WTC11 (cell line): ENCODE data around the gene CDS1. TPM values are rescaled to one million over a fixed set of nuclear protein-coding genes. Genes with fewer than 3 reads are reported as not detected.

ENCODE experiments used
- ATAC-seq: fragments of 200-7000 bp; cut with Tn5 transposase; 2 replicates; pipeline ENCODE4 v1.10.0; 2021; ENCODE audit warnings: mild to moderate bottlenecking, moderate library complexity
- CTCF ChIA-PET: fragments of 300-600 bp; sonication (Branson Sonifier 250); formaldehyde crosslinking; loops from one replicate; lab custom pipeline; 2021; ENCODE audit warnings: antibody characterized with exemption; lab: Charles Lee
- POLR2A ChIA-PET: fragments of 350-600 bp; sonication (Branson Sonifier 250); formaldehyde crosslinking; loops from one replicate; lab custom pipeline; 2021; ENCODE audit warnings: antibody characterized with exemption; lab: Charles Lee
- DNase-seq: peaks from one replicate; pipeline ENCODE4 v3.0.0; 2021; ENCODE audit warnings: low spot score
- H3K27ac Mint-ChIP-seq: 2 replicates; pipeline ENCODE4 v1.8.0; 2021; ENCODE audit warnings: mixed read lengths
- H3K27me3 Mint-ChIP-seq: 2 replicates; pipeline ENCODE4 v1.8.0; 2021; ENCODE audit warnings: low read depth, mild to moderate bottlenecking, moderate library complexity, mixed read lengths
- H3K36me3 Mint-ChIP-seq: 2 replicates; pipeline ENCODE4 v1.8.0; 2021; ENCODE audit warnings: mixed read lengths
- H3K4me1 Mint-ChIP-seq: 2 replicates; pipeline ENCODE4 v1.8.0; 2022; ENCODE audit warnings: mixed read lengths
- H3K4me3 Mint-ChIP-seq: 2 replicates; pipeline ENCODE4 v1.8.0; 2021; ENCODE audit warnings: mild to moderate bottlenecking, moderate library complexity, mixed read lengths
- H3K9me3 Mint-ChIP-seq: 2 replicates; pipeline ENCODE4 v1.8.0; 2021; ENCODE audit warnings: mixed read lengths
- AFF4 ChIP-seq: sonication (generic); formaldehyde crosslinking; IDR thresholded peaks from 2 replicates; pipeline ENCODE4 v1.8.1; 2023; ENCODE audit warnings: mild to moderate bottlenecking, missing genetic modification reagents, borderline replicate concordance
- ATF1 ChIP-seq: sonication (generic); formaldehyde crosslinking; IDR thresholded peaks from 2 replicates; pipeline ENCODE4 v1.8.1; 2023; ENCODE audit warnings: mild to moderate bottlenecking, moderate library complexity, missing genetic modification reagents
- ATF2 ChIP-seq: sonication (generic); formaldehyde crosslinking; IDR thresholded peaks from 2 replicates; pipeline ENCODE4 v1.8.1; 2022; ENCODE audit warnings: low read depth, missing genetic modification reagents, borderline replicate concordance
- FOXK1 ChIP-seq: sonication (generic); formaldehyde crosslinking; IDR thresholded peaks from 2 replicates; pipeline ENCODE4 v1.8.0; 2022; ENCODE audit warnings: mild to moderate bottlenecking, moderate library complexity, missing genetic modification reagents
- IRF2 ChIP-seq: sonication (generic); formaldehyde crosslinking; IDR thresholded peaks from 2 replicates; pipeline ENCODE4 v1.8.0; 2022; ENCODE audit warnings: low read depth, missing genetic modification reagents, borderline replicate concordance
- PRRX2 ChIP-seq: fragments of 250-450 bp; sonication (Bioruptor Pico); IDR thresholded peaks from 2 replicates; pipeline ENCODE4 v1.8.0; 2021; ENCODE audit warnings: mild to moderate bottlenecking
- RORB ChIP-seq: fragments of 250-450 bp; sonication (Bioruptor Pico); IDR thresholded peaks from 2 replicates; pipeline ENCODE4 v1.9.0; 2021; ENCODE audit warnings: mild to moderate bottlenecking
- SMAD4 ChIP-seq: sonication (generic); formaldehyde crosslinking; IDR thresholded peaks from 2 replicates; pipeline ENCODE4 v1.8.0; 2022; ENCODE audit warnings: mild to moderate bottlenecking, missing genetic modification reagents
- TP53 ChIP-seq: sonication (generic); formaldehyde crosslinking; IDR thresholded peaks from 2 replicates; pipeline ENCODE4 v1.8.1; 2023; ENCODE audit warnings: mild to moderate bottlenecking, missing genetic modification reagents
- ZNF121 ChIP-seq: sonication (generic); formaldehyde crosslinking; IDR thresholded peaks from 2 replicates; pipeline ENCODE4 v1.8.0; 2023; ENCODE audit warnings: missing genetic modification reagents
- ZNF138 ChIP-seq: sonication (generic); formaldehyde crosslinking; conservative IDR thresholded peaks from 2 replicates; pipeline ENCODE4 v1.8.1; 2022; ENCODE audit warnings: mild to moderate bottlenecking, moderate library complexity, missing genetic modification reagents
- ZNF532 ChIP-seq: fragments of 250-450 bp; sonication (Bioruptor Pico); IDR thresholded peaks from 2 replicates; pipeline ENCODE4 v1.9.0; 2021; ENCODE audit warnings: mild to moderate bottlenecking, borderline replicate concordance
- ZNF671 ChIP-seq: fragments of 250-450 bp; sonication (Bioruptor Pico); IDR thresholded peaks from 2 replicates; pipeline ENCODE4 v1.8.0; 2021; ENCODE audit warnings: mild to moderate bottlenecking
- total RNA-seq: library from RNA; stranded (reverse); gene quantifications from 3 replicates; pipeline ENCODE4 v1.2.3, GENCODE V29; 2021
- TF ChIP-seq, protein P1 (sequence below): sonication (generic); formaldehyde crosslinking; IDR thresholded peaks from 2 replicates; pipeline ENCODE4 v1.8.0; 2022; ENCODE audit warnings: mild to moderate bottlenecking, missing genetic modification reagents
- TF ChIP-seq, protein P2 (sequence below): sonication (generic); formaldehyde crosslinking; IDR thresholded peaks from 2 replicates; pipeline ENCODE4 v1.8.1; 2023; ENCODE audit warnings: mild to moderate bottlenecking, missing genetic modification reagents
- TF ChIP-seq, protein P3 (sequence below): sonication (generic); formaldehyde crosslinking; IDR thresholded peaks from 2 replicates; pipeline ENCODE4 v1.8.1; 2022; ENCODE audit warnings: mild to moderate bottlenecking, missing genetic modification reagents, moderate library complexity, borderline replicate concordance
- TF ChIP-seq, protein P4 (sequence below): sonication (generic); formaldehyde crosslinking; IDR thresholded peaks from 2 replicates; pipeline ENCODE4 v1.8.0; 2023; ENCODE audit warnings: missing genetic modification reagents
- TF ChIP-seq, protein P5 (sequence below): sonication (generic); formaldehyde crosslinking; IDR thresholded peaks from 2 replicates; pipeline ENCODE4 v1.8.1; 2022; ENCODE audit warnings: mild to moderate bottlenecking, moderate library complexity, missing genetic modification reagents

The CDS1 gene
- total RNA-seq, 1 experiment from 2014 or later: 18.3 TPM

- TF ChIP-seq AFF4 (CRISPR knock-in tag) (no peak), ZNF138 (CRISPR knock-in tag) (no peak), TP53 (CRISPR knock-in tag) (no peak), ZNF121 (CRISPR knock-in tag) (no peak), ZNF671 (no peak), SMAD4 (CRISPR knock-in tag) (no peak), ZNF532 (CRISPR knock-in tag) (no peak)
- TF ChIP-seq, protein P1, sequence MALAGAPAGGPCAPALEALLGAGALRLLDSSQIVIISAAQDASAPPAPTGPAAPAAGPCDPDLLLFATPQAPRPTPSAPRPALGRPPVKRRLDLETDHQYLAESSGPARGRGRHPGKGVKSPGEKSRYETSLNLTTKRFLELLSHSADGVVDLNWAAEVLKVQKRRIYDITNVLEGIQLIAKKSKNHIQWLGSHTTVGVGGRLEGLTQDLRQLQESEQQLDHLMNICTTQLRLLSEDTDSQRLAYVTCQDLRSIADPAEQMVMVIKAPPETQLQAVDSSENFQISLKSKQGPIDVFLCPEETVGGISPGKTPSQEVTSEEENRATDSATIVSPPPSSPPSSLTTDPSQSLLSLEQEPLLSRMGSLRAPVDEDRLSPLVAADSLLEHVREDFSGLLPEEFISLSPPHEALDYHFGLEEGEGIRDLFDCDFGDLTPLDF (CRISPR knock-in tag): no peak
- TF ChIP-seq, protein P2, sequence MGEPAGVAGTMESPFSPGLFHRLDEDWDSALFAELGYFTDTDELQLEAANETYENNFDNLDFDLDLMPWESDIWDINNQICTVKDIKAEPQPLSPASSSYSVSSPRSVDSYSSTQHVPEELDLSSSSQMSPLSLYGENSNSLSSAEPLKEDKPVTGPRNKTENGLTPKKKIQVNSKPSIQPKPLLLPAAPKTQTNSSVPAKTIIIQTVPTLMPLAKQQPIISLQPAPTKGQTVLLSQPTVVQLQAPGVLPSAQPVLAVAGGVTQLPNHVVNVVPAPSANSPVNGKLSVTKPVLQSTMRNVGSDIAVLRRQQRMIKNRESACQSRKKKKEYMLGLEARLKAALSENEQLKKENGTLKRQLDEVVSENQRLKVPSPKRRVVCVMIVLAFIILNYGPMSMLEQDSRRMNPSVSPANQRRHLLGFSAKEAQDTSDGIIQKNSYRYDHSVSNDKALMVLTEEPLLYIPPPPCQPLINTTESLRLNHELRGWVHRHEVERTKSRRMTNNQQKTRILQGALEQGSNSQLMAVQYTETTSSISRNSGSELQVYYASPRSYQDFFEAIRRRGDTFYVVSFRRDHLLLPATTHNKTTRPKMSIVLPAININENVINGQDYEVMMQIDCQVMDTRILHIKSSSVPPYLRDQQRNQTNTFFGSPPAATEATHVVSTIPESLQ (CRISPR knock-in tag): no peak
- TF ChIP-seq, protein P3, sequence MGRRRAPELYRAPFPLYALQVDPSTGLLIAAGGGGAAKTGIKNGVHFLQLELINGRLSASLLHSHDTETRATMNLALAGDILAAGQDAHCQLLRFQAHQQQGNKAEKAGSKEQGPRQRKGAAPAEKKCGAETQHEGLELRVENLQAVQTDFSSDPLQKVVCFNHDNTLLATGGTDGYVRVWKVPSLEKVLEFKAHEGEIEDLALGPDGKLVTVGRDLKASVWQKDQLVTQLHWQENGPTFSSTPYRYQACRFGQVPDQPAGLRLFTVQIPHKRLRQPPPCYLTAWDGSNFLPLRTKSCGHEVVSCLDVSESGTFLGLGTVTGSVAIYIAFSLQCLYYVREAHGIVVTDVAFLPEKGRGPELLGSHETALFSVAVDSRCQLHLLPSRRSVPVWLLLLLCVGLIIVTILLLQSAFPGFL (CRISPR knock-in tag): no peak
- TF ChIP-seq, all 79 proteins: peak for 0
These were observed 56.2 kb downstream of the CDS1 start (continued) for GRCh38 chr4:84639145-84639544.

DNA sequence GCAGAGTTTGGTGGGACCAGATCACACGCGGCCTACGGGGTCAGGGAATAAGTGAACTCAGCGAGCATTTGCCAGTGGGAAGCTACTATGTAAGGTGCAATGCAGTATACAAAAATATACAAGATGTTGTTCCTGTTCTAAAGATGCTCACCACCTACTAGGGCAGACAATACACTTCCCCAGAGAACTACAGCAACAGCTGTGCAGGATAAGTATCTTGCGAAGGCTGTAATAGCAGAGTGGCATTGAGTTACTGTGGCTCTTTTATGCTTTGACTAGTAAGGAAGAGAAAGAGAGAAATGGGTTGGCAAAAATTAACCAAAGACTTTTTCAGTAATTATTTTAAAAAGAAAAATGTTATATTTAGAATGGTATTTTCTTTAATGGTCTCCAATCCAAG lies 61.2 kb downstream of the CDS1 start:
- no peak for DNase-seq
- Mint-ChIP-seq H3K4me1 (peaks cover 49% of the 10 kb centered on the region), H3K27ac (peak overlapping the region; percentile 27; the same call in 1 of the 2 replicates), H3K9me3 (no peaks in the 10 kb centered on the region), H3K27me3 (no peaks in the 10 kb centered on the region), H3K4me3 (no peak overlapping the region), H3K36me3 (peaks cover 35% of the 10 kb centered on the region)
- ChIA-PET CTCF (interaction anchor here (1.3 kb wide), 1 partner anchor 65 kb away, joined by 3 read pairs; no protein-coding TSS in a partner anchor), POLR2A (no interaction called here)
- TF ChIP-seq, protein P4, sequence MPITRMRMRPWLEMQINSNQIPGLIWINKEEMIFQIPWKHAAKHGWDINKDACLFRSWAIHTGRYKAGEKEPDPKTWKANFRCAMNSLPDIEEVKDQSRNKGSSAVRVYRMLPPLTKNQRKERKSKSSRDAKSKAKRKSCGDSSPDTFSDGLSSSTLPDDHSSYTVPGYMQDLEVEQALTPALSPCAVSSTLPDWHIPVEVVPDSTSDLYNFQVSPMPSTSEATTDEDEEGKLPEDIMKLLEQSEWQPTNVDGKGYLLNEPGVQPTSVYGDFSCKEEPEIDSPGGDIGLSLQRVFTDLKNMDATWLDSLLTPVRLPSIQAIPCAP (CRISPR knock-in tag): no peak
- TF ChIP-seq FOXK1 (CRISPR knock-in tag): no peak
- TF ChIP-seq RORB (CRISPR knock-in tag): no peak
- TF ChIP-seq, protein P5, sequence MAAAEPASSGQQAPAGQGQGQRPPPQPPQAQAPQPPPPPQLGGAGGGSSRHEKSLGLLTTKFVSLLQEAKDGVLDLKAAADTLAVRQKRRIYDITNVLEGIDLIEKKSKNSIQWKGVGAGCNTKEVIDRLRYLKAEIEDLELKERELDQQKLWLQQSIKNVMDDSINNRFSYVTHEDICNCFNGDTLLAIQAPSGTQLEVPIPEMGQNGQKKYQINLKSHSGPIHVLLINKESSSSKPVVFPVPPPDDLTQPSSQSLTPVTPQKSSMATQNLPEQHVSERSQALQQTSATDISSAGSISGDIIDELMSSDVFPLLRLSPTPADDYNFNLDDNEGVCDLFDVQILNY (CRISPR knock-in tag): no peak
- TF ChIP-seq IRF2 (CRISPR knock-in tag): no peak
- no peak for TF ChIP-seq PRRX2
- TF ChIP-seq ATF1 (CRISPR knock-in tag): no peak
- TF ChIP-seq ATF2 (CRISPR knock-in tag): no peak
- ATAC-seq: no peak
